Adipose tissue (tissue), 3 donors: ENCODE results near the gene HDAC2. TPM values are rescaled to one million over a fixed set of nuclear protein-coding genes. Genes with fewer than 3 reads are reported as not detected.
"Not testable (repeated sequence)": the region's sequence is repeated elsewhere in the genome, so short reads cannot be mapped to it uniquely, and the experiment has no call there.

ENCODE experiments used
- H3K27ac ChIP-seq: one replicate; pipeline ENCODE4 v1.5.1; 2013; ENCODE audit warnings: low read depth, low read length
- WGBS, 3 donors: extraction: QIAGEN DNeasy Blood & Tissue Kit; methylation state at CpG; one replicate each; pipeline ENCODE4 v1.1.7; 2013; 5-methylcytosine and 5-hydroxymethylcytosine counted together
- polyA plus RNA-seq, 3 donors: library from polyadenylated mRNA; stranded (reverse); fragments of 200-250 nt; gene quantifications; one replicate each; pipeline ENCODE4 v1.2.3, GENCODE V29; 2013
- donor health status: healthy with polysubstance abuse.
- donor health status: Bipolar disorder and iron deficiency.
- donor health status: healthy.

The HDAC2 gene
- polyA plus RNA-seq, 3 donors = 39.6 to 55.4 (median 53.2) TPM

DNA sequence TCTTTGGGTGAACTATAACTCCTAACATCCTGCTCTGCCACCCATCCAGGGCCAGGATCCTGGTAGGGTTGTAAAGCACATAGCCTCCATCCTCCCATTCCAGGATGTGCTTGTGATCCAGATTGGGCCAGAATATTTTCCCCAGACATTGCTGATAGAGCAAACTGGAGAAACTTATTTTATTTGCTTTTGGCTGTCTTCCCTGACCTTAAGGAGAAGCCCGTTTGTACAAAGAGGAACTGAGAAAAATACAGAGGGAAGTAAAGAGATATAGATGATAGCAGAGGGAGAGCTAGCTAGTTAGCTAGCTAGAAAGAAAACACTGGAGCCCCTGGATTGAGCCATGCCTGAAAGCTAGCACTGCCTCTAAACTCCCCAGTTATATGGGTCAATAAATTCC, 9.0 kb upstream of the HDAC2 start:
- no peak overlapping the region for H3K27ac ChIP-seq
- WGBS, 3 donors = 13 to 50% (median 27%) methylated on average over 1 of the region's 1 CpG

GRCh38 chr6:113978084-113978675, 7.2 kb upstream of the HDAC2 start:
- 89 to 91% (median 91%) methylated on average over 3 of the region's 3 CpGs for WGBS, 3 donors
- H3K27ac ChIP-seq = no peak overlapping the region

DNA sequence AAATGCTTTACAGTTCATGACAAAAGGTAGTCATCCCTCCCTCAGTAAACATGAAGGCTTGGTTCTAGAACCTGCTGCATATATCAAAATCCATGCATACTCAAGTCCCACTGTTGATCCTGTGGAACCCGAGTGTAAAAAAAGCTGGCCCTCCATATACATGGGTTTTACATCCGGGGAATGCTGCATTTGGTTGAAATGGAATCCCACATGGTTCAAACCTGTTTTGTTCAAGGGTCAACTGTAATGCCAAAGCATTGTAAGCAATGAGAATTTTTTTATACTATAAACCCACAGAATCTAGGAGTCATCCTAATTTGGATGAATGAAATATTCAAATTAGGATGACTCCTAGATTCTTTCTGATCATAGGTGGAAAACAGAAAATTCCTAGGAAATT, 5.9 kb upstream of the HDAC2 start:
- WGBS, 3 donors = 91 to 95% (median 94%) methylated on average over 2 of the region's 2 CpGs

DNA sequence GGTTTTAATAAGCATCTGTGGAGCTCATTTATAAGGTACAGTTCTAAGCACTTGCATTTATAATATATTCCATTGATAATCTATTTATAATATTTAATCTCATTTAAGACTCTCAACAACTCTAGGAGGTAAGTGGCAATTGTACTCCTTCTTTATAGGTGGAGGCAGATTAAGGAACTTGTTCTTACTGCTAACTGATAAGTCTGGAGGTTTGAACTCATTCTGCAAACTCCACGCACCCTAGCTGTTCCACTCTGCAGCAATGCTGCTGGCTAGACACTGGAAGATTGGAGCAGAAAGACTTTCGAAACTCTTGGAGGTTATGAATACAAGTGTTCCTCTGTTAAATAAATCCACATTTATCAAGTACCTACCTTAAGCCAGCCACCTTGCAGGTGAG, 793 bp upstream of the HDAC2 start:
- WGBS, 3 donors = 42 to 58% (median 48%) methylated on average over 2 of the region's 2 CpGs
- no peak overlapping the region for H3K27ac ChIP-seq

More for the DNA sequence above, 5.9 kb upstream of the HDAC2 start:
- no peak overlapping the region for H3K27ac ChIP-seq

DNA sequence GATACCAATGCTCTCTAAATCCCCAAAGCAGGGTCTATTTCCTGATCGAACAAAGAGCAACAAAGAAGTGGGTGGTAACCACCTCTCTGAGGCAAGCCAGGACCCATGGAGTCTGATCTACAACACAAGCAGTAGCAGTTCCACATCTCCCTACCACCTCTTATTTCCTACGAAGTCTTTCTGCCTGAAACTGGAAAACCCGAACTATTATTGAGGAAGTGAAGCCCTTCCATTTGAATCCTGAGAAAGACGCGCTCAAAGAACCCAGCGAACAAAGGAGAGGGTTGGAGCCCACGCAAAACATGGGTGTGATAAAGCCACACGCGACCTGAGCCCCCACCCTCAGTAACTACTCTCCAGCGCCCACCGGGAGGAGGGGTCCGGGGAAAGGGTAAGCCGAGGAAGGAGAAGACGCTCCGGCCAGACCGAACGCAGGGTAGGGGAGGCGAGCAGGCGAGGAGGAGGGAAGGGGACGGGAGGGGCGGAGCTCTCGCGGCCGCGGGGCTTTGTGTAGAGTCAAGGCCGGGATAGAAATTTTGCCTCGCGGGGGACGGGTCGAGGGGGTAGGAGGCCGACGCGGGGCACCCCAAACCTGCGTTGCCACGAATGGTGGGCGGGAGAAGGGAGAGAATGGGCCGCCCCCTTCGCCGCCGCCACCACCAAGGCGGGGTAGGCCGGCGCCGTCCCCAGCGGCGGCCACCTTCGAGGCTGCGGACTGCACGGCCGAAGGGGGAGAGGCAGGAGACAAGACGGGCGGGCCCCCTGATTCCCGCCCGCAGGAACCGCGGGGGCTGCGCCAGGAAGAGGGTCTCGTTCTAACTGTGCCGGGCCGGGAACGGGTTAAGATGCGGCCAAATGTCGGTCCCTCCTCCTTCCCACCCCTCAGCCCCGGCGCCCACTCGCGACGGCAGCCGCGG, 802 bp downstream of the HDAC2 start:
- 0 to 1% (median 1%) methylated on average over 65 to 69 of the region's 70 CpGs for WGBS, 3 donors
- peak overlapping the region; percentile 73 for H3K27ac ChIP-seq

- H3K27ac ChIP-seq = no peak overlapping the region
- WGBS, 3 donors = 27 to 69% (median 59%) methylated on average over 6 of the region's 6 CpGs
These were observed 2.5 kb downstream of the HDAC2 start for GRCh38 chr6:113968472-113968871.

GRCh38 chr6:113967777-113968176, 3.2 kb downstream of the HDAC2 start:
- WGBS, 3 donors = 34 to 62% (median 55%) methylated on average over 3 of the region's 3 CpGs
- H3K27ac ChIP-seq = no peak overlapping the region

- no peak overlapping the region for H3K27ac ChIP-seq
- WGBS, 3 donors = 48 to 79% (median 78%) methylated on average over 2 of the region's 2 CpGs
These were observed 10.2 kb downstream of the HDAC2 start for GRCh38 chr6:113960795-113961194.

- WGBS, 3 donors = 38 to 89% (median 80%) methylated on average over 1 of the region's 1 CpG
- H3K27ac ChIP-seq = no peak overlapping the region
These were observed 11.7 kb downstream of the HDAC2 start for GRCh38 chr6:113959235-113959634.

GRCh38 chr6:113954653-113955052, 16.3 kb downstream of the HDAC2 start:
- no peak overlapping the region for H3K27ac ChIP-seq
- WGBS, 3 donors = 89 to 95% (median 94%) methylated on average over 1 of the region's 1 CpG

DNA sequence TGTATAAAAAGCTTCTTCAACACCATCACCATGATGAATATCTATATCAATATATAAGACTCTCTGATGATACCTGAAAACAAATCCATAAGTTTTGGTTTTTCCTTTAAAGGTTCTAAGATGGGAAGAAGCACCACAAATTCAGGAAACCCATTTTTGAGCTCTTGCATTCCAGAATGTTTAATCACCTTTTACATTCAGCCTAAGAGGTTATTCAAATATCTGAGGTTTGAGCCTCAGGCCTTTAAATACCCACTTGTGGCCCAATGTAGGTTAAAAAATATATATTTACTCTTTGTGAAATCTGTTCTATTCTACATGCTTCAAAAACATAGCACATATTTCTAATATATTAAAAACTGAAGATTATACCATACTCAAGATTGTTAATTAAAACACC, 17.6 kb downstream of the HDAC2 start:
- H3K27ac ChIP-seq = no peak overlapping the region

- WGBS, 3 donors = 85 to 97% (median 89%) methylated on average over 8 of the region's 8 CpGs
- no peak overlapping the region for H3K27ac ChIP-seq
These were observed 21.4 kb downstream of the HDAC2 start for GRCh38 chr6:113949499-113949898.

DNA sequence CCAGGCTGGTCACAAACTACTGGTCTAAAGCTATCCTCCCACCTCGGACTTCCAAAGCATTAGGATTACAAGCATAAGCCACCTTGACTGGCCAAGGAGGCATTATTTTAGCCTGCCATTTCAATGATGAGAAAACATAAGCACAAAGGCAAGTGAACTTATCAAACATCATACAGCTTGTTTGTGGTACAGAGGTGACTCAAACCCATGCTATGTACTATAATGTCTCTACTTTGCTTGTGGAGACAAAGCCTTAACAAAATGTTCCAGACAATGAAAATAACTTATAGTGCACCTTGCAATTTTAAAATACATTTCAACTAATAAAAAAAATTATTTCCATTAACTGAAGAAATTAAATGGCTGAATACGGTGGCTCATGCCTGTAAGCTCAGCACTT, 26.2 kb downstream of the HDAC2 start:
- H3K27ac ChIP-seq = no peak overlapping the region
- 98 to 100% (median 100%) methylated on average over 2 of the region's 2 CpGs for WGBS, 3 donors

GRCh38 chr6:113939825-113940224, 31.1 kb downstream of the HDAC2 start:
- no peak overlapping the region for H3K27ac ChIP-seq

DNA sequence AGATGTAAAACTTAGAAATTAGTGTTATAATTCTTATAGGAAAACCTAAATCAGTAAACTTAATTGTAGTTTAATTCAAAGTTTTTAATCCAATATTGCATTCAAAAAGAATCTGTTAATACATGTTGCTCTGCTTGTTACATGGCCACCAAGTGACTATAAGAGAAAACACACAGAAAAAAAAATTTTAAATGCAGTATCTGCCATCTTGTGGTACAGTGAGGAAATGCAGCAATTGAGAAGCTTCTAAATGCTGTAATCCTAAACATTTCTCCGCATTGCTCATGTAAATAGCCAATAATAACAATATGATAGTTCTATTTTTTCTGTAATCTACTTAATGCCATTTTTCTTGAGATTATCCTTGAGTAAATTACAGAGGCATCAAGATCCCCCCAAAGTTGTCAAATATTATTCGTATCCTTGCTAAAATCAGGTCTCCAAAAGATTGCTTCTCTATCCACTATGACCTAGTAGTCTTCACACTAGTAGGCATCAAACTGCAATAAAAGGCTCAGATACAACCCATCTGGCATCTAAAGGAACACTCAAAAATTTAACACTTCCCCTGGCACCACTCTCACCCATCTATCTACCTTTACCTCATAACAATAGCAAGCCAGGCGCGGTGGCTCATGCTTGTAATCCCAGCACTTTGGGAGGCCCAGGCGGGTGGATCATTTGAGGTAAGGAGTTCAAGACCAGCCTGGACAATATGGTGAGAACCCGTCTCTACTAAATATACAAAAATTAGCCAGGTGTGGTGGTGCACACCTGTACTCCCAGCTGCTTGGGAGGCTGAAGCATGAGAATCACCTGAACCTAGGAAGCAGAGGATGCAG, 34.6 kb downstream of the HDAC2 start:
- no peak overlapping the region for H3K27ac ChIP-seq
- 81 to 88% (median 83%) methylated on average over 6 of the region's 6 CpGs for WGBS, 3 donors

- 62 to 97% (median 97%) methylated on average over 2 of the region's 2 CpGs for WGBS, 3 donors
- no peak overlapping the region for H3K27ac ChIP-seq
These were observed 36.8 kb downstream of the HDAC2 start for GRCh38 chr6:113934101-113934500.

DNA sequence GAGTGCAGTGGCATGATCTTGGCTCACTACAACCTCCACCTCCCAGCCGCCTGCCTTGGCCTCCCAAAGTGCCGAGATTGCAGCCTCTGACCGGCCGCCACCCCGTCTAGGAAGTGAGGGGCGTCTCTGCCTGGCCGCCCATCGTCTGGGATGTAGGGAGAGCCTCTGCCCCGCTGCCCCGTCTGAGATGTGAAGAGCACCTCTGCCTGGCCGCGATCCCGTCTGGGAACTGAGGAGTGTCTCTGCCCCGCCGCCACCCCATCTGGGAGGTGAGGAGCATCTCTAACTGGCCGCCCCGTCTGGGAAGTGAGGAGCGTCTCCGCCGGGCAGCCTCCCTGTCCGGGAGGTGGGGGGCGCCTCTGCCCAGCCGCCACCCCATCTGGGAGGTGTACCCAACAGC, 39.0 kb downstream of the HDAC2 start:
- not testable (repeated sequence) for H3K27ac ChIP-seq
- 93 to 95% (median 94%) methylated on average over 21 to 23 of the region's 23 CpGs for WGBS, 3 donors

DNA sequence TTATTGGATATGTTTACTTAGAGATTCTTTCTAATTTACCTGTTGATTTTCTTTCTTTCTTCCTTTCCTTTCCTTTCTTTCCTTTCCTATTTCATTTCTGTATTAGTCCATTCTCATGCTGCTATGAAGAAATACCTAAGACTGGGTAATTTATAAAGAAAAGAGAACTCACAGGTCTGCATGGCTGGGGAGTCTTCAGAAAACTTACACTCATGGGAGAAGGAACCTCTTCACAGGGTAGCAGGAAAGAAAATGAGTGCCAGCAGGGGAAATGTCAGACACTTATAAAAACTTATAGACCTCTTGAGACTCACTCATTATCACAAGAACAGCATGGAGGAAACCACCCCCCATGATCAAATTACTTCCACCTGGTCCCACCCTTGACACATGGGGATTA, 40.8 kb downstream of the HDAC2 start:
- H3K27ac ChIP-seq = no peak overlapping the region

GRCh38 chr6:113927001-113927400, 43.9 kb downstream of the HDAC2 start:
- 41 to 69% (median 58%) methylated on average over 2 of the region's 2 CpGs for WGBS, 3 donors
- no peak overlapping the region for H3K27ac ChIP-seq
